Mesenchymal stem cell (in vitro differentiated cells and primary cell): Measurements from ENCODE around the gene EMC6.

Experiments used
- DNase-seq: peaks from one replicate; pipeline ENCODE4 v3.0.0-alpha.2; 2013
- H2AFZ ChIP-seq: one replicate; pipeline ENCODE4 v1.6.1; 2013; ENCODE audit warnings: low read depth, mild to moderate bottlenecking, control low read depth, inconsistent platforms, low read length, moderate library complexity
- H2AK5ac ChIP-seq: 2 replicates; pipeline ENCODE4 v1.6.1; 2013; ENCODE audit warnings: low read length, moderate library complexity, mild to moderate bottlenecking, inconsistent platforms; ENCODE audit not compliant: severe bottlenecking
- H2BK120ac ChIP-seq: one replicate; pipeline ENCODE4 v1.6.1; 2013; ENCODE audit warnings: low read depth, mild to moderate bottlenecking, inconsistent platforms, low read length, moderate library complexity
- H2BK12ac ChIP-seq, 2 experiments: one replicate each; pipeline ENCODE4 v1.6.1; 2013; ENCODE audit warnings: inconsistent platforms in 2 of 2, low read length in 2 of 2, mild to moderate bottlenecking in 2 of 2, moderate library complexity in 2 of 2, control low read depth in 1 of 2
- H2BK15ac ChIP-seq: one replicate; pipeline ENCODE4 v1.6.1; 2013; ENCODE audit warnings: mild to moderate bottlenecking, low read depth, inconsistent platforms; ENCODE audit not compliant: poor library complexity, severe bottlenecking
- H2BK5ac ChIP-seq: 2 replicates; pipeline ENCODE4 v1.6.1; 2013; ENCODE audit warnings: low read depth, mild to moderate bottlenecking, low read length, control low read depth, inconsistent platforms; ENCODE audit not compliant: poor library complexity, severe bottlenecking
- H3K14ac ChIP-seq, 2 experiments: one replicate each; pipeline ENCODE4 v1.6.1; 2013; ENCODE audit warnings: inconsistent platforms in 2 of 2, low read length in 2 of 2, control low read depth in 1 of 2, mild to moderate bottlenecking in 1 of 2, moderate library complexity in 1 of 2
- H3K18ac ChIP-seq, 2 experiments: one replicate each; pipeline ENCODE4 v1.6.1; 2013; ENCODE audit warnings: inconsistent platforms in 2 of 2, low read length in 2 of 2, control low read depth in 1 of 2, low read depth in 1 of 2, mild to moderate bottlenecking in 1 of 2
- H3K23ac ChIP-seq, 2 experiments: one replicate each; pipeline ENCODE4 v1.6.1; 2013; ENCODE audit warnings: inconsistent platforms in 2 of 2, low read length in 2 of 2, mild to moderate bottlenecking in 2 of 2, moderate library complexity in 2 of 2, control low read depth in 1 of 2
- H3K27ac ChIP-seq: 2 replicates; pipeline ENCODE4 v1.5.1; 2013; ENCODE audit warnings: mild to moderate bottlenecking, moderate library complexity, low read length, control low read depth, inconsistent platforms; ENCODE audit not compliant: poor library complexity, severe bottlenecking
- H3K27me3 ChIP-seq, 2 experiments: 2 replicates each; pipeline versions ENCODE4 v1.6.1 to v1.7.0; 2013; ENCODE audit warnings: low read length in 2 of 2, mild to moderate bottlenecking in 2 of 2, moderate library complexity in 2 of 2, control low read depth in 1 of 2, inconsistent platforms in 1 of 2; ENCODE audit not compliant: control insufficient read depth in 1 of 2, insufficient read depth in 1 of 2
- H3K36me3 ChIP-seq, 2 experiments: 2 replicates each; pipeline versions ENCODE4 v1.6.1 to v1.7.0; 2013; ENCODE audit warnings: low read length in 2 of 2, control low read depth in 1 of 2, inconsistent platforms in 1 of 2, low read depth in 1 of 2, mild to moderate bottlenecking in 1 of 2; ENCODE audit not compliant: insufficient read depth in 2 of 2, control insufficient read depth in 1 of 2
- H3K4ac ChIP-seq, 2 experiments: one replicate each; pipeline ENCODE4 v1.6.1; 2013; ENCODE audit warnings: inconsistent platforms in 2 of 2, low read length in 2 of 2, mild to moderate bottlenecking in 2 of 2, moderate library complexity in 2 of 2, control low read depth in 1 of 2, low read depth in 1 of 2
- H3K4me1 ChIP-seq: 2 replicates; pipeline ENCODE4 v1.6.1; 2013; ENCODE audit warnings: low read depth, low read length, control low read depth; ENCODE audit not compliant: control insufficient read depth, insufficient read depth
- H3K4me2 ChIP-seq: 2 replicates; pipeline ENCODE4 v1.6.1; 2013; ENCODE audit warnings: low read length, mild to moderate bottlenecking, inconsistent platforms; ENCODE audit not compliant: poor library complexity, severe bottlenecking
- H3K4me3 ChIP-seq, 2 experiments: 2 replicates each; pipeline versions ENCODE4 v1.5.1 to v1.7.0; 2013; ENCODE audit warnings: low read length in 2 of 2, mild to moderate bottlenecking in 2 of 2, control low read depth in 1 of 2, low read depth in 1 of 2; ENCODE audit not compliant: insufficient read depth in 1 of 2
- H3K79me1 ChIP-seq: replicated peaks from 2 replicates; pipeline ENCODE4 v1.6.1; 2013; ENCODE audit warnings: mild to moderate bottlenecking, control low read depth, low read length, inconsistent platforms; ENCODE audit not compliant: poor library complexity, severe bottlenecking
- H3K9ac ChIP-seq: 2 replicates; pipeline ENCODE4 v1.7.0; 2013; ENCODE audit warnings: mild to moderate bottlenecking, low read length, moderate library complexity
- H3K9me3 ChIP-seq: 2 replicates; pipeline ENCODE4 v1.7.0; 2013; ENCODE audit warnings: mild to moderate bottlenecking, low read length; ENCODE audit not compliant: control insufficient read depth
- H4K8ac ChIP-seq: one replicate; pipeline ENCODE4 v1.6.1; 2013; ENCODE audit warnings: inconsistent platforms, mild to moderate bottlenecking, low read length, moderate library complexity
- H4K91ac ChIP-seq: one replicate; pipeline ENCODE4 v1.6.1; 2013; ENCODE audit warnings: mild to moderate bottlenecking, low read length, inconsistent platforms
- WGBS: methylation state at CpG from one replicate; pipeline ENCODE4 v1.1.7; 2013; ENCODE audit warnings: mixed read lengths; 5-methylcytosine and 5-hydroxymethylcytosine counted together

EMC6 gene

DNA sequence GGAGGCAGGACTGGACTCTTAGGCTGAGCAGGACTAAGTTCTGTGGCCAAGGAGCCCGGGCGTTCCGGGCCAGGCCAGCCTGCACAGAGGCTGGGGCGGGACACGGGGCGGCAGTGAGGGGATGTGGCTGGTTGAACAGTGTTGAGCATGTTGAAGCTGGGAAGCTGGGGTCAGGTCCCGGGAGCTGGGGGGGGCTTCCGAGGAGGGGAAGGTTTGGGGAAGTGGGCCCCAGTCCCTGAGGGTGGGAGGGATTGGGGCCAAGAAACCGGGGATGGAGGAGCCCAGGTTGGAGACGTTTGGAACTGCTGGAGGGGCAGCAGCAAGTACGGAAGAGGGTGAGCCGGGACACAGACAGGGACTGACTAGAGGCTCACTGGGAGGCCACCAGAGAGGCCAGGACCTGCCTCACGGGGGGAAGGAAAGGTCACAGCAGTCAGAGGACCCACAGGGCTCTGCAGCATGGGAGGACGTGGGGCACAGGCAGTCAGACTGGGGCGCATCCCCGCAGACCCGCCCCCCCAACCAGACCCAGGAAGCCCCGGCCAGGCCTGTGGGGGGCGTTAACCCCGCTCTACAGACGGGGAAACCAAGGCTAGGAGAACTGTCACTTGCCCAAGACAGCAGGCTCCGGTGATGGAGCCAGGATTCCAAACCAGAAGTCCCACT is 9.7 kb upstream of the EMC6 start:
- no peak overlapping the region for H3K4me2 ChIP-seq
- H2AK5ac ChIP-seq: peak overlapping the region; percentile 63
- peak overlapping the region; percentile 16 for H4K8ac ChIP-seq
- peaks cover 13% of the 10 kb centered on the region for H3K79me1 ChIP-seq
- no peak overlapping the region for H2BK12ac ChIP-seq
- 86% methylated on average over 21 of the region's 22 CpGs for WGBS
- H2BK120ac ChIP-seq: no peak overlapping the region
- no peak for DNase-seq
- H2BK15ac ChIP-seq: no peak overlapping the region
- no peak overlapping the region for H2AFZ ChIP-seq
- no peak overlapping the region for H3K14ac ChIP-seq
- no peaks in the 10 kb centered on the region for H3K27me3 ChIP-seq
- no peak overlapping the region for H3K4me3 ChIP-seq
- peak overlapping the region; percentile 79 for H3K9ac ChIP-seq
- peak overlapping the region in 1 of 2 experiments; percentile 24 for H3K4ac ChIP-seq
- no peaks in the 10 kb centered on the region for H3K9me3 ChIP-seq
- H3K36me3 ChIP-seq: peaks cover 50 to 55% of the 10 kb centered on the region in 2 experiments
- H2BK5ac ChIP-seq: no peak overlapping the region
- peak overlapping the region; percentile 74 for H3K27ac ChIP-seq
- H3K23ac ChIP-seq: no peak overlapping the region
- peak overlapping the region; percentile 9 to 54 for H3K18ac ChIP-seq
- peaks cover 42% of the 10 kb centered on the region for H3K4me1 ChIP-seq
- peak overlapping the region; percentile 86 for H4K91ac ChIP-seq

DNA sequence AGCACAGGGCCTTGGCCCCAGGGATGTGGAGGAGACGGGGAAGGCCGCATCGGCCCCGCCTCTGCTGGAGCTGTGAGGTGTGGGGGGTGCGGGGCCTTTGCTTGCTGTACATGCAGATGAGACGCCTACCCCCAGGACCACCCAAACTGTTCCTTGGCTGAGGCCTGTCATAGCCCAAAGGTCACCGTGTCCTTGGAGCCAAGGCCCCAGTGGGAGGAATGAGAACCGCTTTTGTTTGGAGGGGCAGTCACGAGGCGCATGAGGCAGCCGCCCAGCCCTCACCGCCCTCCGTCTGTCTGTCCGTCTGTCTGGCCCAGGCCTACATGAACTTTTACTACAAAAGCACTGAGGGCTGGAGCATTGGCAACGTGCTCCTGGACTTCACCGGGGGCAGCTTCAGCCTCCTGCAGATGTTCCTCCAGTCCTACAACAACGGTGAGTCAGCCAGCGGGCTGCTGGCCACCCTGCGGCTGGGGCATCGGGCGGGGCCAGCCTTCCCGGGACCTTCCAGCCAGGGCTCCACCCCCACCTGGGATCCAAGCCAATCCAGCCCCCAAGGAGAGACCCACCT is 9.0 kb upstream of the EMC6 start:
- H3K27ac ChIP-seq: peak overlapping the region; percentile 74
- H2BK15ac ChIP-seq: peak overlapping the region; percentile 52
- H3K9me3 ChIP-seq: no peaks in the 10 kb centered on the region
- no peak overlapping the region for H2AFZ ChIP-seq
- H2BK120ac ChIP-seq: no peak overlapping the region
- H4K8ac ChIP-seq: peak overlapping the region; percentile 45
- peak overlapping the region; percentile 17 for H2AK5ac ChIP-seq
- peaks cover 47% of the 10 kb centered on the region for H3K4me1 ChIP-seq
- H3K14ac ChIP-seq: peak overlapping the region in 1 of 2 experiments; percentile 35
- no peak overlapping the region for H2BK5ac ChIP-seq
- peak overlapping the region; percentile 79 for H3K9ac ChIP-seq
- H3K27me3 ChIP-seq: no peaks in the 10 kb centered on the region
- H3K79me1 ChIP-seq: peaks cover 16% of the 10 kb centered on the region
- DNase-seq: peak; percentile 77
- peaks cover 57 to 59% of the 10 kb centered on the region in 2 experiments for H3K36me3 ChIP-seq
- peak overlapping the region; percentile 1 to 17 for H3K4ac ChIP-seq
- H2BK12ac ChIP-seq: peak overlapping the region in 1 of 2 experiments; percentile 45
- no peak overlapping the region for H3K4me2 ChIP-seq
- peak overlapping the region; percentile 35 to 54 for H3K18ac ChIP-seq
- H3K4me3 ChIP-seq: peak overlapping the region in 1 of 2 experiments; percentile 37
- H3K23ac ChIP-seq: no peak overlapping the region
- 66% methylated on average over 19 of the region's 22 CpGs for WGBS
- H4K91ac ChIP-seq: peak overlapping the region; percentile 86

DNA sequence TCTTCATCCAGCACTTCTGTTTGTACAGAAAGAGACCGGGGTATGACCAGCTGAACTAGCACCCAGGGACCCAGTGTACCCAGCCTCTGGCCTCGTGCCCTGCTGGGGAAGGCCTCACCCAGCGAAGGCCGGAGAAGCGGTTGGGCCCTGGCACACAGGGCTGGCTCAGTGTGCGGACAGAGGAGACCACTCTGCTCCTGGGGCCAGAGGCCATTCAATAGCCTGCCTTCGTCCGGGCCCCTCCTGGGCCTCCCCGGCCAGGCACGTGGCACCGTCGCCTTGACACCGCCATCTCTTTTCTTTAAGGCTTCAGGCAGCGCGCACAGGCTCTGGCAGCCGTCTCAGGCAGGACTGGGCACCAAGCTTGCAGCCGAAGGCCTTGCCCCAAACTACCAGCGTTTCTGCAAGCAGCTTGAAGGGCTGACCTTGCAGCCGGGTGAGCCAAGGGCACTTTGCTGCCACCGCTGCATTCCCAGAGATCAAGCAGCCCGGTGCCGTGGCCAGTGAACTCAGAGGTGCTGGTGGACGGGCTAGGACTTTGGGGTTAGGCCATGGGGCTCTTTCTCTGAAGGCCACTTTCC is 8.2 kb upstream of the EMC6 start:
- peak overlapping the region in 1 of 2 experiments; percentile 27 for H3K4ac ChIP-seq
- no peak overlapping the region for H2BK120ac ChIP-seq
- no peak overlapping the region for H3K4me2 ChIP-seq
- no peaks in the 10 kb centered on the region for H3K9me3 ChIP-seq
- H3K4me1 ChIP-seq: peaks cover 49% of the 10 kb centered on the region
- no peak overlapping the region for H3K14ac ChIP-seq
- peaks cover 19% of the 10 kb centered on the region for H3K79me1 ChIP-seq
- H3K23ac ChIP-seq: no peak overlapping the region
- peak overlapping the region in 1 of 2 experiments; percentile 19 for H3K18ac ChIP-seq
- no peak overlapping the region for H2BK5ac ChIP-seq
- peak overlapping the region; percentile 79 for H3K9ac ChIP-seq
- peak overlapping the region; percentile 12 for H4K8ac ChIP-seq
- no peak overlapping the region for H4K91ac ChIP-seq
- H3K27ac ChIP-seq: peak overlapping the region; percentile 63
- H2BK12ac ChIP-seq: peak overlapping the region in 1 of 2 experiments; percentile 15
- H3K27me3 ChIP-seq: no peaks in the 10 kb centered on the region
- H3K4me3 ChIP-seq: no peak overlapping the region
- H2AK5ac ChIP-seq: peak overlapping the region; percentile 74
- no peak overlapping the region for H2BK15ac ChIP-seq
- DNase-seq: no peak
- H3K36me3 ChIP-seq: peaks cover 59 to 61% of the 10 kb centered on the region in 2 experiments
- no peak overlapping the region for H2AFZ ChIP-seq
- WGBS: 98% methylated on average over 23 of the region's 23 CpGs
